Endothelial cell of umbilical vein (primary cell): ENCODE measurements around the gene POLR2E. TPM values are rescaled to one million over a fixed set of nuclear protein-coding genes. Genes with fewer than 3 reads are reported as not detected.
A peak's percentile ranks its signal among the peaks of the same experiment; 100 is the strongest.

Experiments
- BruUV-seq: library from RNA; stranded (reverse); fragments of 400-500 nt; replicated peaks from 2 replicates; lab custom pipeline; 2021; lab: Mats Ljungman, UMichigan
- CTCF ChIA-PET: fragments of 300-600, 350-600 bp; sonication (Branson Sonifier 250); formaldehyde crosslinking; loops from one replicate; lab custom pipeline; 2021; ENCODE audit warnings: antibody characterized with exemption, inconsistent platforms; lab: Charles Lee
- POLR2A ChIA-PET: fragments of 300-600, 350-600 bp; sonication (Branson Sonifier 250); formaldehyde crosslinking; loops from one replicate; lab custom pipeline; 2021; ENCODE audit warnings: antibody characterized with exemption, inconsistent platforms; lab: Charles Lee
- DNase-seq: peaks from one replicate; pipeline ENCODE4 v3.0.0-alpha.2; 2011; ENCODE audit warnings: low read depth, low spot score
- FAIRE-seq: peaks from 2 replicates; lab custom pipeline; 2011; peaks lifted over from hg19 to GRCh38; lab: Jason Lieb, UNC
- H2AFZ ChIP-seq: 2 replicates; pipeline ENCODE4 v1.6.0; 2012; ENCODE audit warnings: low read depth, low read length, control low read depth, inconsistent platforms
- H3K27ac ChIP-seq: 2 replicates; pipeline ENCODE4 v1.5.1; 2011; ENCODE audit warnings: low read depth, mild to moderate bottlenecking, control low read depth, low read length, moderate library complexity; ENCODE audit not compliant: insufficient read depth
- H3K27me3 ChIP-seq, 2 experiments: 2 replicates each; pipeline versions ENCODE4 v1.6.0 to v1.6.1; 2011; ENCODE audit warnings: low read length in 2 of 2, mixed read lengths in 1 of 2; ENCODE audit not compliant: control insufficient read depth in 2 of 2, insufficient read depth in 2 of 2
- H3K36me3 ChIP-seq, 2 experiments: 2 replicates in 1 of 2; 3 replicates in 1 of 2; pipeline ENCODE4 v1.5.1; 2011; ENCODE audit warnings: low read length in 2 of 2, mild to moderate bottlenecking in 1 of 2, moderate library complexity in 1 of 2; ENCODE audit not compliant: control insufficient read depth in 2 of 2, insufficient read depth in 2 of 2; ENCODE audit errors: extremely low read depth in 1 of 2
- H3K4me1 ChIP-seq: 3 replicates; pipeline ENCODE4 v1.5.1; 2011; ENCODE audit warnings: mild to moderate bottlenecking, low read length; ENCODE audit not compliant: control insufficient read depth, insufficient read depth; ENCODE audit errors: extremely low read depth
- H3K4me2 ChIP-seq: 2 replicates; pipeline ENCODE4 v1.6.1; 2011; ENCODE audit warnings: low read length, control low read depth, mixed read lengths; ENCODE audit not compliant: insufficient read depth
- H3K4me3 ChIP-seq, 3 experiments: fragments of 200-600 bp in 1 of 3; sonication (generic), shearing (Covaris generic) in 1 of 3; replicated peaks in 1 of 3; 2 replicates each; pipeline ENCODE4 v1.5.1; 2011 to 2016; ENCODE audit warnings: control low read depth in 3 of 3, low read length in 3 of 3, mild to moderate bottlenecking in 2 of 3, inconsistent platforms in 1 of 3, low read depth in 1 of 3, moderate library complexity in 1 of 3; ENCODE audit not compliant: insufficient read depth in 1 of 3
- H3K79me2 ChIP-seq: 2 replicates; pipeline ENCODE4 v1.6.0; 2012; ENCODE audit warnings: low read length, inconsistent platforms; ENCODE audit not compliant: control insufficient read depth, insufficient read depth
- H3K9ac ChIP-seq: replicated peaks from 2 replicates; pipeline ENCODE3; 2011; ENCODE audit warnings: low read length, control low read depth; ENCODE audit not compliant: insufficient read depth; ENCODE audit errors: extremely low read depth
- H3K9me1 ChIP-seq: replicated peaks from 3 replicates; pipeline ENCODE4 v1.6.0; 2011; ENCODE audit warnings: mild to moderate bottlenecking, low read length; ENCODE audit not compliant: control insufficient read depth, insufficient read depth; ENCODE audit errors: extremely low read depth
- H3K9me3 ChIP-seq: replicated peaks from 2 replicates; pipeline ENCODE4 v1.5.1; 2012; ENCODE audit warnings: low read length, inconsistent platforms; ENCODE audit not compliant: control insufficient read depth, insufficient read depth
- H4K20me1 ChIP-seq: replicated peaks from 2 replicates; pipeline ENCODE3; 2011; ENCODE audit warnings: mild to moderate bottlenecking, low read length; ENCODE audit not compliant: control insufficient read depth, insufficient read depth; ENCODE audit errors: extremely low read depth
- FOS ChIP-seq: IDR thresholded peaks from 2 replicates; pipeline ENCODE4 v1.6.1; 2011; ENCODE audit warnings: mild to moderate bottlenecking, low read length, moderate library complexity, borderline replicate concordance; ENCODE audit not compliant: insufficient read depth
- GATA2 ChIP-seq: IDR thresholded peaks from 2 replicates; pipeline ENCODE4 v1.7.0; 2011; ENCODE audit warnings: low read depth, mild to moderate bottlenecking, moderate library complexity, mixed read lengths, low read length; ENCODE audit not compliant: insufficient read length, insufficient read depth
- JUN ChIP-seq: IDR thresholded peaks from 2 replicates; pipeline ENCODE4 v1.6.1; 2011; ENCODE audit warnings: borderline replicate concordance, low read depth; ENCODE audit not compliant: insufficient read length, insufficient read depth
- POLR2A ChIP-seq: IDR thresholded peaks from 2 replicates; pipeline ENCODE4 v1.6.1; 2012; ENCODE audit warnings: low read depth, mild to moderate bottlenecking, control low read depth, low read length
- POLR2AphosphoS5 ChIP-seq: IDR thresholded peaks from 2 replicates; pipeline ENCODE4 v1.6.1; 2012; ENCODE audit warnings: low read depth, mild to moderate bottlenecking, control low read depth, low read length, moderate library complexity; ENCODE audit not compliant: insufficient read depth
- dilution Hi-C: fragments of 300-500 bp; cut with MboI; formaldehyde crosslinking; loops from one replicate; pipeline ENCODE4 v1.15.0; 2019; ENCODE audit warnings: low sequenced_read_pairs; ENCODE audit not compliant: extremely low pct_ligation_motif_present
- intact Hi-C: fragments of 100-400 bp; cut with micrococcal nuclease; formaldehyde crosslinking; loops from one replicate; pipeline ENCODE4 v1.10.0; 2022
- polyA plus RNA-seq, 4 experiments: library from polyadenylated mRNA; depleted of rRNA in 3 of 4; stranded (reverse) in 3 of 4; unstranded in 1 of 4; fragments of >200 nt; gene quantifications; 2 replicates each; pipeline versions ENCODE4 v1.2.1 to v1.2.3, GENCODE V29; 2011 to 2012; ENCODE audit warnings: missing spikeins in 1 of 4
- total RNA-seq: library from RNA; stranded (reverse); gene quantifications from 2 replicates; pipeline ENCODE4 v1.2.3, GENCODE V29; 2021
- TF ChIP-seq, protein P1 (sequence below): IDR thresholded peaks from 2 replicates; pipeline ENCODE4 v1.6.1; 2011; ENCODE audit not compliant: insufficient read depth, insufficient read length
- TF ChIP-seq, protein P2 (sequence below), 2 donors: IDR thresholded peaks; 1 replicate in 1 of 2; 2 replicates in 1 of 2; pipeline ENCODE4 v1.5.1; 2011; ENCODE audit warnings: low read length in 2 of 2, mild to moderate bottlenecking in 2 of 2, moderate library complexity in 2 of 2, control low read depth in 1 of 2, inconsistent platforms in 1 of 2, low read depth in 1 of 2; ENCODE audit not compliant: insufficient read depth in 1 of 2; ENCODE audit errors: extremely low read depth in 1 of 2

The POLR2E gene
- total and polyA plus RNA-seq, 2 donors (not counting 3 experiments of a cell fraction or from before 2014, with no cell fraction given), result 272 to 344 TPM

- H4K20me1 ChIP-seq, result no peaks in the 10 kb centered on the region
- no peaks in the 10 kb centered on the region for H3K79me2 ChIP-seq
- no peak for DNase-seq
- no peak for FAIRE-seq
- CTCF ChIA-PET, result no interaction called here
- no peak overlapping the region for H3K4me3 ChIP-seq
- no peak overlapping the region for H3K27ac ChIP-seq
- H3K4me1 ChIP-seq, result peaks cover 17% of the 10 kb centered on the region
- no peak overlapping the region for H2AFZ ChIP-seq
- intact Hi-C loops, result no loop called here
- dilution Hi-C loops, result no loop called here
- POLR2A ChIA-PET, result interaction anchor here (0.6 to 1.1 kb wide), 2 partner anchors 29 to 53 kb away, joined by 3 to 6 read pairs; no protein-coding TSS in a partner anchor
- no peaks in the 10 kb centered on the region for H3K9me1 ChIP-seq
- H3K4me2 ChIP-seq, result no peak overlapping the region
- H3K9ac ChIP-seq, result no peak overlapping the region
- no peaks in the 10 kb centered on the region for H3K36me3 ChIP-seq
- BruUV-seq, result no TSS peak
- no peaks in the 10 kb centered on the region for H3K9me3 ChIP-seq
- no peaks in the 10 kb centered on the region for H3K27me3 ChIP-seq
- TF ChIP-seq JUN (no peak), GATA2 (no peak), POLR2A (no peak), POLR2AphosphoS5 (no peak)
- TF ChIP-seq, protein P1, sequence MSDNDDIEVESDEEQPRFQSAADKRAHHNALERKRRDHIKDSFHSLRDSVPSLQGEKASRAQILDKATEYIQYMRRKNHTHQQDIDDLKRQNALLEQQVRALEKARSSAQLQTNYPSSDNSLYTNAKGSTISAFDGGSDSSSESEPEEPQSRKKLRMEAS, result no peak
Observed at GRCh38 chr19:1072371-1073015, 22.7 kb downstream of the POLR2E start.

DNA sequence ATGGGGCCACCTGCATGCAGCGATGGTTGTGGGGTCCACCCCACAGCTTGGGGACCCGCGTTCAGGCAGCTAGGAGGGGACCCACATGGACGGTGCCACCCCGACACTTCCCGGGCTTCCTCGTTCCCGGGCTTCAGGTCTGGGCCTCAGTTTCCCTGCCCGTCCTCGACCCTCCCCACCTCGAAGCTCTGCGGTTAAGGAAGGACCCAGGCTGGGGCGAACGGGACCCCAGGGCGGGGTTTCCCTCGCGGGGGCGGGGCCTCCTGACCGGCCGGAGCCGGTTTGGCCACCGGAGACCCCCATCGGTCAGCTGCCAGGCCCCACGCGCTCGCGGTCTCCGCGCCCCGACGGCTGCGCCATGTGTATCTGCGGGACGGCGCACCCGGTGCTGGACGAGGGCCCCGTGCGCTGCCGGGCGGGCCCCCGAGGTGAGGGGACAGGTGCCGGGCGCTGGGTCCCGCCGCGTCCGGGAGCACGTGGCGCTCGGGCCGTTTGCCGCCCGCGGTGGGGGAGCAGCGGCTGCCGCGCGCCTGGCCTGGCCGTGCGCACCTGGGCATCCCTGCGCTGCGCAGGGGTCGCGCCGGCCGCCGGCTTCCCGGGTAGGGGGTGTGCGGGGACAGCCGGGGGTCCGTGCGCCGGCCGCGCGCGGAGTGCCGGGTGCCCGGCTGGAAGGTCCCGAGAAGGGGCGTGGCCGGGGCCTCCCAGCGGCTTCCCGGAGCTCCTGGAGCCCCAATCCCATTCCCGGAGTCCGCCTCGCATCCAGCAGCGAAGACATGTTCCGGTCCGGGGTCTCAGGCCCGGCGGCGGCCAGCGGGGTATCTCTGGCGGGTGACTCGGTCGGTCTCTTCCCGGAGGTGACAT is 24.0 kb downstream of the POLR2E start:
- Histone ChIP-seq H3K4me2 (peak overlapping the region; percentile 32), H3K4me1 (peaks cover 24% of the 10 kb centered on the region), H3K9me1 (no peaks in the 10 kb centered on the region), H3K79me2 (no peaks in the 10 kb centered on the region), H3K27ac (no peak overlapping the region), H3K36me3 (no peaks in the 10 kb centered on the region), H4K20me1 (no peaks in the 10 kb centered on the region), H3K27me3 (no peaks in the 10 kb centered on the region), H3K4me3 (peak overlapping the region in 1 of 3 experiments; percentile 8), H3K9me3 (no peaks in the 10 kb centered on the region), H2AFZ (peak overlapping the region; percentile 62), H3K9ac (no peak overlapping the region)
- TF ChIP-seq POLR2AphosphoS5 (no peak), FOS (no peak)
- TF ChIP-seq, protein P2, sequence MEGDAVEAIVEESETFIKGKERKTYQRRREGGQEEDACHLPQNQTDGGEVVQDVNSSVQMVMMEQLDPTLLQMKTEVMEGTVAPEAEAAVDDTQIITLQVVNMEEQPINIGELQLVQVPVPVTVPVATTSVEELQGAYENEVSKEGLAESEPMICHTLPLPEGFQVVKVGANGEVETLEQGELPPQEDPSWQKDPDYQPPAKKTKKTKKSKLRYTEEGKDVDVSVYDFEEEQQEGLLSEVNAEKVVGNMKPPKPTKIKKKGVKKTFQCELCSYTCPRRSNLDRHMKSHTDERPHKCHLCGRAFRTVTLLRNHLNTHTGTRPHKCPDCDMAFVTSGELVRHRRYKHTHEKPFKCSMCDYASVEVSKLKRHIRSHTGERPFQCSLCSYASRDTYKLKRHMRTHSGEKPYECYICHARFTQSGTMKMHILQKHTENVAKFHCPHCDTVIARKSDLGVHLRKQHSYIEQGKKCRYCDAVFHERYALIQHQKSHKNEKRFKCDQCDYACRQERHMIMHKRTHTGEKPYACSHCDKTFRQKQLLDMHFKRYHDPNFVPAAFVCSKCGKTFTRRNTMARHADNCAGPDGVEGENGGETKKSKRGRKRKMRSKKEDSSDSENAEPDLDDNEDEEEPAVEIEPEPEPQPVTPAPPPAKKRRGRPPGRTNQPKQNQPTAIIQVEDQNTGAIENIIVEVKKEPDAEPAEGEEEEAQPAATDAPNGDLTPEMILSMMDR (IDR thresholded peaks at IDR 0.05; ENCODE audit: extremely low read depth in 1 of 2, insufficient read depth in 1 of 2, low read depth in 1 of 2, low read length in 2 of 2), result no peak
- TF ChIP-seq, protein P1, result no peak
- intact Hi-C loops (no loop called here), dilution Hi-C loops (no loop called here)
- ChIA-PET POLR2A (no interaction called here), CTCF (interaction anchor here (0.7 to 2.0 kb wide), 6 partner anchors 11 to 173 kb away, joined by 3 to 14 read pairs (median 4); partner anchors contain the start of gene GPX4)
- DNase-seq (no peak), FAIRE-seq (no peak)
- no TSS peak for BruUV-seq
